H9 (cell line): Measurements from ENCODE around the gene LECT2. TPM values are rescaled to one million over a fixed set of nuclear protein-coding genes. Genes with fewer than 3 reads are reported as not detected.

ENCODE experiments used
- DNase-seq: peaks from one replicate; pipeline ENCODE4 v3.0.0-alpha.2; 2017
- H2AFZ ChIP-seq: one replicate; pipeline ENCODE4 v1.6.1; 2013; ENCODE audit warnings: mild to moderate bottlenecking, low read length, control low read depth, moderate library complexity
- H2AK5ac ChIP-seq: 2 replicates; pipeline ENCODE4 v1.6.1; 2013; ENCODE audit warnings: low read length, control low read depth, mixed read lengths; ENCODE audit not compliant: insufficient read length
- H2BK120ac ChIP-seq: one replicate; pipeline ENCODE4 v1.6.1; 2013; ENCODE audit warnings: low read depth, mild to moderate bottlenecking, low read length, control low read depth, inconsistent platforms; ENCODE audit not compliant: poor library complexity, severe bottlenecking
- H2BK12ac ChIP-seq: 2 replicates; pipeline ENCODE4 v1.6.1; 2013; ENCODE audit warnings: low read length, control low read depth, mixed read lengths, low read depth; ENCODE audit not compliant: insufficient read length
- H2BK15ac ChIP-seq: 2 replicates; pipeline ENCODE4 v1.6.1; 2013; ENCODE audit warnings: low read depth, low read length, control low read depth
- H2BK20ac ChIP-seq: one replicate; pipeline ENCODE4 v1.6.1; 2013; ENCODE audit warnings: low read depth, mild to moderate bottlenecking, low read length, control low read depth, inconsistent platforms; ENCODE audit not compliant: poor library complexity, severe bottlenecking
- H2BK5ac ChIP-seq: 2 replicates; pipeline ENCODE4 v1.6.1; 2013; ENCODE audit warnings: low read length, control low read depth, mixed read lengths; ENCODE audit not compliant: insufficient read length
- H3K14ac ChIP-seq: 2 replicates; pipeline ENCODE4 v1.6.1; 2013; ENCODE audit warnings: low read length, control low read depth; ENCODE audit not compliant: insufficient read depth
- H3K18ac ChIP-seq: 2 replicates; pipeline ENCODE4 v1.6.1; 2013; ENCODE audit warnings: low read depth, mild to moderate bottlenecking, mixed read lengths, low read length, control low read depth; ENCODE audit not compliant: insufficient read length
- H3K23ac ChIP-seq: 2 replicates; pipeline ENCODE4 v1.6.1; 2013; ENCODE audit warnings: low read length, control low read depth, mixed read lengths, low read depth; ENCODE audit not compliant: insufficient read length
- H3K23me2 ChIP-seq: 2 replicates; pipeline ENCODE4 v1.6.1; 2013; ENCODE audit warnings: low read depth, mild to moderate bottlenecking, mixed read lengths, low read length, control low read depth; ENCODE audit not compliant: insufficient read length, poor library complexity, severe bottlenecking
- H3K27ac ChIP-seq: 2 replicates; pipeline ENCODE4 v1.5.1; 2013; ENCODE audit warnings: low read length, control low read depth, mixed read lengths, low read depth; ENCODE audit not compliant: insufficient read length
- H3K27me3 ChIP-seq: 2 replicates; pipeline ENCODE4 v1.6.1; 2013; ENCODE audit warnings: low read length, control low read depth, inconsistent platforms; ENCODE audit not compliant: insufficient read depth
- H3K4ac ChIP-seq: 2 replicates; pipeline ENCODE4 v1.6.1; 2013; ENCODE audit warnings: low read depth, mild to moderate bottlenecking, control low read depth, inconsistent platforms, low read length, moderate library complexity
- H3K4me1 ChIP-seq: 2 replicates; pipeline ENCODE4 v1.6.1; 2013; ENCODE audit warnings: low read length, control low read depth, inconsistent platforms; ENCODE audit not compliant: insufficient read depth
- H3K4me2 ChIP-seq: 2 replicates; pipeline ENCODE4 v1.6.1; 2013; ENCODE audit warnings: low read length, control low read depth, mixed read lengths; ENCODE audit not compliant: insufficient read length, insufficient read depth
- H3K56ac ChIP-seq: 2 replicates; pipeline ENCODE4 v1.6.1; 2013; ENCODE audit warnings: low read depth, mild to moderate bottlenecking, mixed read lengths, low read length, control low read depth; ENCODE audit not compliant: insufficient read length
- H3K79me1 ChIP-seq: 2 replicates; pipeline ENCODE4 v1.6.1; 2013; ENCODE audit warnings: low read depth, mild to moderate bottlenecking, moderate library complexity, low read length, control low read depth, inconsistent platforms; ENCODE audit not compliant: insufficient read depth, poor library complexity, severe bottlenecking
- H3K79me2 ChIP-seq: 2 replicates; pipeline ENCODE4 v1.6.1; 2013; ENCODE audit warnings: low read length, control low read depth, inconsistent platforms; ENCODE audit not compliant: insufficient read depth
- H3K9ac ChIP-seq: 2 replicates; pipeline ENCODE4 v1.6.1; 2013; ENCODE audit warnings: low read length, control low read depth, mixed read lengths; ENCODE audit not compliant: insufficient read length; ENCODE audit errors: extremely low read depth
- H3K9me3 ChIP-seq: one replicate; pipeline ENCODE4 v1.6.1; 2013; ENCODE audit warnings: low read depth, low read length, inconsistent platforms; ENCODE audit not compliant: control insufficient read depth
- H3T11ph ChIP-seq: one replicate; pipeline ENCODE4 v1.6.1; 2013; ENCODE audit warnings: mild to moderate bottlenecking, low read length, control low read depth, inconsistent platforms
- H4K20me1 ChIP-seq: one replicate; pipeline ENCODE4 v1.6.1; 2013; ENCODE audit not compliant: control insufficient read depth, insufficient read length, insufficient read depth
- H4K5ac ChIP-seq: 2 replicates; pipeline ENCODE4 v1.6.1; 2013; ENCODE audit warnings: low read depth, mild to moderate bottlenecking, mixed read lengths, low read length, control low read depth; ENCODE audit not compliant: insufficient read length
- H4K8ac ChIP-seq: replicated peaks from 2 replicates; pipeline ENCODE4 v1.6.1; 2013; ENCODE audit warnings: low read length, control low read depth, mixed read lengths, low read depth; ENCODE audit not compliant: insufficient read length
- H4K91ac ChIP-seq: 2 replicates; pipeline ENCODE4 v1.6.1; 2013; ENCODE audit warnings: low read depth, mild to moderate bottlenecking, moderate library complexity, mixed read lengths, low read length, control low read depth; ENCODE audit not compliant: insufficient read length
- H3K27ac Mint-ChIP-seq, 3 experiments: 2 replicates in 2 of 3; 3 replicates in 1 of 3; pipeline ENCODE4 v1.8.0; 2020 to 2021; ENCODE audit warnings: mixed read lengths in 3 of 3, mild to moderate bottlenecking in 1 of 3, moderate library complexity in 1 of 3
- H3K27me3 Mint-ChIP-seq: 2 replicates; pipeline ENCODE4 v1.8.0; 2021; ENCODE audit warnings: low read depth, mild to moderate bottlenecking, moderate library complexity, mixed read lengths
- H3K36me3 Mint-ChIP-seq, 3 experiments: 2 replicates in 2 of 3; 3 replicates in 1 of 3; pipeline ENCODE4 v1.8.0; 2020 to 2021; ENCODE audit warnings: low read depth in 3 of 3, mixed read lengths in 3 of 3; ENCODE audit not compliant: insufficient read depth in 1 of 3
- H3K4me1 Mint-ChIP-seq, 2 experiments: 2 replicates each; pipeline ENCODE4 v1.8.0; 2020; ENCODE audit warnings: mixed read lengths in 2 of 2
- H3K4me3 Mint-ChIP-seq, 2 experiments: 2 replicates in 1 of 2; 3 replicates in 1 of 2; pipeline ENCODE4 v1.8.0; 2020 to 2021; ENCODE audit warnings: mild to moderate bottlenecking in 2 of 2, mixed read lengths in 2 of 2, moderate library complexity in 1 of 2
- H3K9me3 Mint-ChIP-seq, 2 experiments: 2 replicates in 1 of 2; 3 replicates in 1 of 2; pipeline ENCODE4 v1.8.0; 2020; ENCODE audit warnings: mild to moderate bottlenecking in 2 of 2, mixed read lengths in 2 of 2, moderate library complexity in 1 of 2
- WGBS: extraction: QIAGEN DNeasy Blood & Tissue Kit; methylation state at CpG from one replicate; pipeline ENCODE4 v1.1.7; 2013; ENCODE audit warnings: missing lambda C conversion rate, low lambda C conversion rate, mixed read lengths; ENCODE audit not compliant: insufficient read length; ENCODE audit errors: extremely low coverage; 5-methylcytosine and 5-hydroxymethylcytosine counted together
- total RNA-seq: library from RNA; stranded (reverse); gene quantifications from 2 replicates; pipeline ENCODE4 v1.2.1, GENCODE V29; 2021
- TF ChIP-seq, protein P1 (sequence below): fragments of 200-600 bp; sonication (generic); conservative IDR thresholded peaks from 3 replicates; pipeline ENCODE4 v1.8.0; 2021; ENCODE audit warnings: antibody characterized with exemption, mild to moderate bottlenecking

LECT2 gene
- total RNA-seq, 1 experiment from 2014 or later = not detected

DNA sequence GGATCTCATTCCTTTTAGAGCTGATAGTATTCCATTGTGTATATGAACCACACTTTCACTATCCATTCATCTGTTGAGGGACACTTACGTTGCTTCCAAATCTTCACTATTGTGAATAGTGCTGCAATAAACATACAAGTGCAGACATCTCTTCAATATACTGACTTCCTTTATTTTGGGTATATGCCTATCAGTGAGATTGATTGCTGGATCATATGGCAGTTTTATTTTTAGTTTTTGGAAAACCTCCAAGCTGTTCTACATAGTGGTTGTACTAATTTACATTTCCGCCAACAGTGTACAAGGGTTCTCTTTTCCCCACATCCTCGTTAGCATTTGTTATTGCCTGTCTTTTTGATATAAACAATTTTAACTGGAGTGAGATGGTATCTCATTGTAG is 33.8 kb upstream of the LECT2 start:
- Histone ChIP-seq H3K4me2 (no peak overlapping the region), H3K4me1 (no peaks in the 10 kb centered on the region), H4K91ac (no peak overlapping the region), H2BK15ac (no peak overlapping the region), H2BK12ac (no peak overlapping the region), H2BK120ac (no peak overlapping the region), H2AK5ac (no peak overlapping the region), H3T11ph (no peak overlapping the region), H3K56ac (no peak overlapping the region), H3K4ac (no peak overlapping the region), H3K18ac (no peak overlapping the region), H3K79me2 (no peaks in the 10 kb centered on the region), H4K20me1 (no peaks in the 10 kb centered on the region), H3K9ac (no peak overlapping the region), H2BK20ac (no peak overlapping the region), H2BK5ac (no peak overlapping the region), H3K23me2 (no peaks in the 10 kb centered on the region), H3K27ac (no peak overlapping the region), H3K23ac (no peak overlapping the region), H3K14ac (no peak overlapping the region), H3K79me1 (no peaks in the 10 kb centered on the region), H3K9me3 (no peaks in the 10 kb centered on the region), H2AFZ (no peak overlapping the region), H3K27me3 (no peaks in the 10 kb centered on the region), H4K5ac (no peak overlapping the region), H4K8ac (no peak overlapping the region)
- no peaks in the 10 kb centered on the region for H3K36me3 Mint-ChIP-seq
- no peaks in the 10 kb centered on the region; a peak in 1 of 5 replicates for H3K9me3 Mint-ChIP-seq
- DNase-seq = no peak
- H3K27me3 Mint-ChIP-seq = peaks cover 8% of the 10 kb centered on the region
- no peak overlapping the region for H3K27ac Mint-ChIP-seq
- H3K4me3 Mint-ChIP-seq = no peak overlapping the region
- no CpG with 5 or more reads among the region's 3 CpGs for WGBS
- no peaks in the 10 kb centered on the region for H3K4me1 Mint-ChIP-seq
- TF ChIP-seq, protein P1, sequence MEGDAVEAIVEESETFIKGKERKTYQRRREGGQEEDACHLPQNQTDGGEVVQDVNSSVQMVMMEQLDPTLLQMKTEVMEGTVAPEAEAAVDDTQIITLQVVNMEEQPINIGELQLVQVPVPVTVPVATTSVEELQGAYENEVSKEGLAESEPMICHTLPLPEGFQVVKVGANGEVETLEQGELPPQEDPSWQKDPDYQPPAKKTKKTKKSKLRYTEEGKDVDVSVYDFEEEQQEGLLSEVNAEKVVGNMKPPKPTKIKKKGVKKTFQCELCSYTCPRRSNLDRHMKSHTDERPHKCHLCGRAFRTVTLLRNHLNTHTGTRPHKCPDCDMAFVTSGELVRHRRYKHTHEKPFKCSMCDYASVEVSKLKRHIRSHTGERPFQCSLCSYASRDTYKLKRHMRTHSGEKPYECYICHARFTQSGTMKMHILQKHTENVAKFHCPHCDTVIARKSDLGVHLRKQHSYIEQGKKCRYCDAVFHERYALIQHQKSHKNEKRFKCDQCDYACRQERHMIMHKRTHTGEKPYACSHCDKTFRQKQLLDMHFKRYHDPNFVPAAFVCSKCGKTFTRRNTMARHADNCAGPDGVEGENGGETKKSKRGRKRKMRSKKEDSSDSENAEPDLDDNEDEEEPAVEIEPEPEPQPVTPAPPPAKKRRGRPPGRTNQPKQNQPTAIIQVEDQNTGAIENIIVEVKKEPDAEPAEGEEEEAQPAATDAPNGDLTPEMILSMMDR = no peak
